Mesenteric fat pad (tissue), 1 donor: ENCODE data around the gene CNTN4. TPM values are rescaled to one million over a fixed set of nuclear protein-coding genes. Genes with fewer than 3 reads are reported as not detected.

Experiments
- DNase-seq: peaks from one replicate; pipeline ENCODE4 v3.0.0-alpha.2; 2020; ENCODE audit warnings: low spot score
- total RNA-seq: library from RNA; stranded (reverse); fragmentation: NEBNext Ultra II Directional; extraction: Animal tissue kit (Norgen Biotek cat#: 25700); gene quantifications from one replicate; pipeline ENCODE4 v1.2.1, GENCODE V29; 2021
- donor health status: DM: yes; HTN: yes; CAD: no.

Gene CNTN4
- total RNA-seq, 1 donor from 2014 or later: 3.8 TPM

DNA sequence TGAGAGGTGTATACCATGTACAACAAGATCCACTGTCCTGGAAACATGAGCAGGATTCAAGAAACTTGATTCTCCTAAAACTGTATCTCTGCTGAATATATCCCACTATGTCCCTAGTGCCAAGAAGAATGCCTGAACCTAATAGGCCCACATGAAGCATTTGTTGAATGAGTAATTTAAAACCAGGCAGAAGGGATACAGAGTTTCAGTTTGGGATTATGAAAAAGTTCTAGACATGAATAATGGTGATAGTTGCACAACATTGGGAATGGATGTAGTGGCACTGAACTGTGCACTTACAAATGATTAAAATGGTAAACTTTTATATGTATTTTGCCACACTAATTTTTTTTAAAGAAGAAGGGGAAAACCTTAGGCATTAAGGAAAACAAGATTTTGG lies 750.4 kb downstream of the CNTN4 start:
- DNase-seq: no peak

DNA sequence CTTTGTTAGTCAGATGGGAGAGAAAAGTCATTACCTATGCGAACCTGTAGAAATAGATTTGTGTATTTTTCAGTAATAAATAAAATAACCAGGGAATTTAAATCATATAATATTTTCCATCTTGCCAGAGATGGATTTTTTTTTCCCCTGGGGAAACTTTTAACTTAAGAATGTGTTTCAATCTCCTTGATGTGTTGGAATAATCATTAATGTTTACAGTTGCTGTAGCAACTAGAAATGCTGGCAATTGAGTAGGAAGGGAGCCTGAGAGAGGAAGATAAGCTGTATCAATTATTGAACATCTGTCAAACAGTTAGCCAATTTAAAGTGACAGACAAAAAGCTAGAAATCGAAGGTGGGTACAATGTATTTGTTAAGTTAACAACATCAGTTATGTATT lies 752.0 kb downstream of the CNTN4 start:
- DNase-seq: no peak

DNA sequence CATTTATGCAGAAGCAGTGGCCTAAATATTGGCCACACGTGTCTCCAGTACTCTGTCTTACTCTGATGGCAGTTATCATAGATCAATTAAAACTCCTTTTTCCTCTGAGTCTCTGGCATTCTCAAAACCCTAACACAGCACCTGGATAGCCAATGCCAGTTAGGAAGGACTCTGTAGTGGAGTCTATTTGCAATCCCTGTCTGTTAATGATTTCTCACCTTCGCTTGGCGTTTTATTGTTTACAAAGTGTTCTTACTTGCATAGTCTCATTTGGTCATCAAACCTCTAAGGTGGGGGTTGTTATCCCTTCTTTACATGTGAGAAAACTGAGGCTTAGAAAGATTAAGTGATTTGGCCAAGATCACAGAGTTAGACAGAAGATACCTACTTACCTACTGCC lies 752.7 kb downstream of the CNTN4 start:
- no peak for DNase-seq

DNA sequence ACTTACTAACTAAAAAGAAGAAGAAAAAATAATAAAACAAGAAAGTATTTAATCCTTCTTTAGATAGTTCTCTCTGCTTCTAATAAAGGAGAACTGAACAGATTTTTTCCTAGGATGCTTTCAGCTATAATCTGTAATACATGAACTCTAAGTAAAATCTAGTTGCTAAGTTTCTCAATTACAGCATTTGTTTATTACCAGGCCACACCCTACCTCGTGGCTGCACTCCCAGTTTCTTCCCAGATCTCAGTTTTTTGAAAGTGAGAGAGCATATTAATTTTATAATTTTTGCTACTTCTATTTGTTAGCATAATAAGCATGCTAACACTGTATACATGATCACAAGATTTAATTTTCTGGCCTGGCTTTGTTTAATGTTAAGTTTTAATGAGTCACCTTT lies 753.2 kb downstream of the CNTN4 start:
- DNase-seq: no peak

DNA sequence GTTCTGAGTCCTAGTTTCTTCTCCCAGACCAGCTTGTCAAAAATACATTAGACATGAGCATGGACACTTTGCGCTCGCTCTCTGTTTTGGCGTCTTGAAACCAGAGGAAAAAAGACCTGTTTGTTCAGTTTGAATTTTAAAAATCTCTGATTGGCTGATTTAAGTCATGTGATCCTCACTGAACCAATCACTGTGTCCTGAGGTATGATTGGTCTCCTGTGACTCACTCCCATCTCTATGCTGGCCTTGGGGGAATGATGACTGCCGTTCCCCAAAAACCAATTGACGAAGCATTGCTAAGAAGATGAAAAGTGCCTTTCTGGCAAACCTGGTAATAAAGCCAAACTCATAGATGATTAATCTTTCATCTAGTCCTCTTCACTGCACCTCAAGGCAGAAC lies 755.0 kb downstream of the CNTN4 start:
- no peak for DNase-seq

DNA sequence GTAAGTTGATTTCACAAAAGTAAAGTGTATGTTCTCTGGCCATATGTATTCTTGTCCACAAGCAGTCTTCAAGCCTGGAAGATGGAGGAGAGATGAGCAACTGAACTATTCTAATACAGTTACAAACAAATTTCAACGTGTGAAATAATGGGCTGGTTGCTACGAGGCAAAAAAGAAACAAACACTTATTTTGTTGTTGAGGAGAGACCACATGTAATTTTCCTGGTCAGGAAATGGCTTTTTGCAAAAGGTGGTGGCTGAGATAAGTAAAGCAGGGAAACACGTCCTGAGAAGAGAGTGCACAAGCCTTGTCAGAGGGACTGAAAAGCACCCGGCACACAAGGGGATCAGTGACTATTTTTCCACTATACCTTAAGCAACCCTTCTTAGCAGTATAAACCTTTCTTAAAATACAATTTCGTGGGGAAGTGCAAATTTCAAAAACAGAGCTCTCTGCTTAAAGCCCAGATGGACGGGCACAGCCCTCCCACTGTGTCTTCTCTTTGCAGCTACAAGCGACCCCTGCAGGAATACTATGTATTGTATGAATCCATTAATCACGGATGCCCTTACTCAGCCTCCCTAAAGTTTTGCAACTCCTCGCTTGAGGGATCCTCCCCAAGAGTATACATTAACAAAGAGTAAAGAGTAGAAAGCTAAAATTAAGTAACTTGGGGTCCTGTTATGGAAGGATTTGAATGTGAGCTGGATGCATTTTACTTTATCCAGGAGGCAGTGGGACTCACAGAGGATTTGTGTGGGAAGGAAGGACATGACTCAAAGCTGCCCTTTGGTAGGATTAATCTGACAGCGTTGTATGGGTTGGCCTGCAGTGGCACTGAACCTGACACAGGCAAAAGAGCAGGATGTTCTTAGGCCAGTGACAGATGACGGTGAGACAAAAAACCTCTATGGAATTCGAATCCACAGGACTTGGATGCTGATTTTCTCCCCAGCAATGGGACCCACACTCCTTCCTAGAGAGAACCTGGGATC lies 757.8 kb downstream of the CNTN4 start:
- DNase-seq: no peak

DNA sequence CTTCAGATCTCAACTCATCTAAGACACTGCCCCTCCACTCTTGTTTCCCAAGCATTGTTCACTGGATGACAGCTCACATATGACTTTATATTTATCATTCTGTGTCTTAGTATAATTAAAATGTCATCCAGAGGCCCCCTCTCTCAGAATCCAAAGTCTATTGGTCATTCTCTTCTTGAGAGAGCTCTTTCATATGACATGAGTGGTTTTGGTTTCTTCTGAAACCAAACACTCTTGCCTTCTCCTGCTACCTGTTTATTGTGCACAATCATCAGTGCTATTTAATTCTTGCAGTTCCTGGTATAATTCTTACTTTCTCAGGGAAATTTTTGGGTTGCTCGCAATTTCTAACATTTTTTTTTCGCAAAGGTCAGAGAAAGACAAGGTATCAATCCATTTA lies 762.0 kb downstream of the CNTN4 start:
- DNase-seq: no peak

DNA sequence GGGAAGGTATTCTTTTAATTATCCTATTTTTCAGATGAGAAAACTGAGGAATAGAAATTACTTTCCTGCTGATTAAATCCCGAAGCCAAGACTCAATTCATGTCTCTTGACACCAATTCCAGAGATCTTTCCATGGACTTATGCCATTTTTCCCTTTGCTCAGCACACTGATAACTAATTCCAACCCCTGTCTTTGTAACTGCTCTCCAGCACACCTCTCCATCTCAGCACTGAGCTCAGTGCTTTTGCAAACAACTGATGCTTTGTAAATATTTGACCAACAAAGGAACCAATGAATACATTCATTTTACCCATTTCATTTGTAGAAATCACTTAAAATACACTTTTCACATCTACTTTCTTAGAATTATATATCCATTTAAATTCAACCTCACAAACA lies 762.5 kb downstream of the CNTN4 start:
- DNase-seq: no peak

DNA sequence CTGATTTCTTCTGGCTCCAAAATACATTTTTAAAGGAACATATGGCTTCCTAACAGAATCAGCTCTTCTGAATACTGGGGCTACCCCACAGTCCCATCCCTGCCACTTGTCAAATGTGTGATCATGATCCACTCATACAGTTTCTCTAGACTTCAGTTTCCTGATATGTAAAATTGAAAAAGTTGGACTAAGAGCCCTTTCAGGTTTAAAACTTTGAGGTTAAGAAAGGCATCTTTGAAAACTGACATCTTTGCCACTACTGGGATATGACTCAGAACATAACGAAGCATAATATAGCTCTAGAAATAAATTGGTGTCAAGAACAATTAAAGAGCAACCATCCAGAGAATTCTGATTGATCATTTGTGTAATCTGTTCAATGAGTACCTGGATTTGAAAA lies 763.3 kb downstream of the CNTN4 start:
- DNase-seq: no peak

DNA sequence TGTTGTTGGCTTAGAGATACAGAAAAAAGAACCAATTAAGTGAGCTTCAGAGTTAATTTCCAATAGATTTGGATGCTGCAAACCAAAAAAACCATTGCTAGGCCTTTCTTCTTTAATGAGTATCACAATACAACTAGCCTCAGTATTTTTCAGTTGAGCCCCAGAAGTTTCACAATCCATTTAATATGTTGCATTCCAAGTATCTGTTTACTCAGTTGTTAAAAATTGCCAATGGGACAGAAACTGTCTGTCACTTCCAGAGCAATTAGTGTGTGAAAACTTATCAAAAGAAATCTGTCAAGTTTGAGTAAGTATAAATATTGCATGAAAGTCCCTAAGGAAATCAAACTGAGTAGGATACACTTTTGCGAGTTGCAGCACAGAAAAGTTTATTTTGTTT lies 763.7 kb downstream of the CNTN4 start:
- DNase-seq: no peak

DNA sequence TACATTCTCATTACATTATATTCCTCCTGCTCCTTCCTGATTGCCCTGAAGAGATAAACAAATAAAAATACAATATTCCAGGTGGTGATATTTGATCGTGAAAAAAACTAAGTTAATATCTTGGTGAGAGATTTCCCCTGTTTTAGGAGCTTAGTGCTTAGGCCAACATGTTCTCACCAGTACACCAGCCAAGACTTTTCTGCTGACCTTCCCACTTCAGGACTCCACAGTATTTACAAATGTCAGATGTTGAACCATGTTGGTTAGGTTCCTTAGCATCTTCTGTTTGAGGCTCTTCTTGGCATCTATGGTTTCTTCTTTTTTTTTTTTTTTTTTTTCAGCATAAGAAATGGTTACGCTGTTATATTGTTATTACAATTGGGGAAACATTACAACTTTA lies 764.5 kb downstream of the CNTN4 start:
- DNase-seq: no peak

DNA sequence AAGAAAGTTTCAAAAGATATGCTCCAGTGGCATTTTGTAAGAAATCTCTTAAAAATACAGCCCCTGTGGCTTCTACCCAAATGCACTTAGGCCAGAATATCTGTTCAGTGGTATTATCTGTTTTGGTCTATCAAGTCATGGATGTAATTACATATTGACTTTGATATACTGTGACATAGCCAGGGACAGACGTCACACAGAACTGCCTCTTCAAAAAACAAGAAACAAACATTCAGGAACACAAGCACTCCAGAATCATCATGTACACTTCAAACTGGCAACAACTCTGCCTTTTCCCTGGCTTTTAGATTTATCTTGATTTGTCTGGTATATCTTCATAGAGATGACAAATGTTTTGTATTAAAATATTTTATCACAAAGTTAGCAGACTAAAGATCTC lies 771.2 kb downstream of the CNTN4 start:
- no peak for DNase-seq

DNA sequence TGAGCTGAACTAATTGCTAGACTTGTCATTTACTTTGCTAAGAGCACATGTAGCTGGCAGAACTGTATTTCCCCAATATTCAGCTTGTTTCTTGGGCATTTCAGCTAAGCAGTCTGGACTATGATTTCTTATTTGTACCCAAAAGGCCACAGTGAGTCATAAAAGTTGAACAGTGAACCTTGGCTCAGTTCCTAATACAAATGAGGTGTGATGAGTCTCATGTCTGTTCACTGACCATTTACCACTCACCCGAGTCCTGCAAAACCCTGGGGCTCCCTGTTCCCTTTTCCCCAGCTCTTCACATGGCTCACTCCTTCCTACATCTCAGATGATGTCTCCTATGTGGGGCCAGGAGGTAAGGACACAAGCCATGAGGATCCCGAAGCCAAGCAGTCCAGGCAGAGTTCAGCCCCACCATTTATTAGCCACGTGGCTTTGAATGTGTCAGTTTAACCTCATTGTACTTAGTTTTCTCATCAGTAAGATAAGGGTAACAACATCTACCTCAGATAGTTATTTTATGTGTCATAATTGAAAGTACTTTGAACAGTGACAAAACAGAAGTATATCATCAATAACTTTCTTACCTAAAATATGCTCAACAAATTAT lies 772.2 kb downstream of the CNTN4 start:
- no peak for DNase-seq

DNA sequence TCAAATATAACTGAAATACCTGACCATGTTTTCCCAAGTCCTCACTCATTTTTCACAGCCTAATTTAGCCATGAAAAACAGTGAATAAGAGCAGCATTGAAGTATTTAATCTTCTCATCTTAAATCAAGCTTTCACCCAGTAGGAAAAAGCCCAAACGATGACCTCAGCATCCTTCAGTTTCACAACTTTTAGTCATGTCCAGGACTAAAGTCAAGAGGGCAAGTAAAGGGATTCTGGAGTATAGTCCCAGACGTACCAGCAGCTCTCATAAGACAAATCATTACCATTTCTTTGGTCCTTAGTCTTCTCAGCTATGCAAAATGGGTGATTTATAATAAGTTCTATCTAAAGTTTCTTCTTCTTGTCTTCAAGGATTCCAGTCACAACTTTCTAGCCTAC lies 774.2 kb downstream of the CNTN4 start:
- DNase-seq: no peak

DNA sequence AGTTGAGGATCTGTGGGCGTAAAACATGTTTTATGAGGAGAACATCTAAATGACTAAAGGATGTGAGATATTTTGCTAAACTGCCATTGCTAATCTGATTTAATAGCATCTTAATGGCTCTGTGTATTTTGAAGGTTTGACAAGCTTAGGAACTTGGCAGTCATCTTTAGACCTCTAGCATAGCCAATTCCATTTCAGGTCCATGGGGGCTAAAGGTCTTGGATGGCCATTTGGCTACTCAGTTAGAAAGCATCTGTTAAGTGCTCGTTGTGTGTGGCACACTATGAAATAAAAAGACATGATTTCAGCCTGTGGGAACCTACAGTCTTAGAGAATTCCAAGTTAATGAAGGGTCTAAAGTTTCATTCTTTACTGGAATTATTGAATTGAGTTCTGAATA lies 775.3 kb downstream of the CNTN4 start:
- no peak for DNase-seq

DNA sequence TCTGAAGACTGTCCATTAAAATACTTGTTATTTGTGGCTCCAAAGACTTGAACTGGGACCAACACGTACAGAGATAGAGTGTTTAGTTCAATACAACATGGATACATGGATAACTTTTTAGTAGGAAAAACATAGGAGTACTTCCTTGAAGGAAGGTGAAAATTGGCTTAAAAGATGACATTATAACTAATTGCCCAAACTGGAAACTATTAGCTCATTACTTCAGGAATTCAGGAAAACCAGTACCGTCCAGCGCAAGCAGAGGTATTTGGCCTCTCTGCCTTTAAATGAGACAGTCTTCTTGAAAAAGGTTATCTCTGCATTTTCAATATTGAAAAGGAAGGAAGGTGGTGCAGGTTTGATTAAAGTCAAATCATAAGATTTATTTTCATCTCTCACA lies 777.0 kb downstream of the CNTN4 start:
- DNase-seq: no peak

DNA sequence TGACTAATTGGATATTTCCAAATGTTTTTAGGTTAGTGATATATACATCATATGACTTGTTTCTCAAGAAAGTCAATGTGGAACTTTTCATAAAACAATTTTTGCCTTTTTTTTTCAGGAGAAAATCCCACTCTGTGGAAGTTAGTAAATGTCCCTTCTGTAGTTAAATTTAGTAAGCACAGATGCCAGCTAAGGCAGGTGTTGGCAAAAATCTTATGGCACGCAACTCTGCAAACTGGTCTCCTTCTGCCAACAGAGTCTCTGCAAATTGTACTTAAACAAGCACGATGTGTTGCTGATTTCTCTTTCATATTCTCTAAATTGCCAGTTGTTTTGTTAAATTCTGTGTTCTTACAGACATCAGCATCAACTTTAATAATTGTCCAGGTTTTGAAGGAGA lies 777.7 kb downstream of the CNTN4 start:
- DNase-seq: no peak

DNA sequence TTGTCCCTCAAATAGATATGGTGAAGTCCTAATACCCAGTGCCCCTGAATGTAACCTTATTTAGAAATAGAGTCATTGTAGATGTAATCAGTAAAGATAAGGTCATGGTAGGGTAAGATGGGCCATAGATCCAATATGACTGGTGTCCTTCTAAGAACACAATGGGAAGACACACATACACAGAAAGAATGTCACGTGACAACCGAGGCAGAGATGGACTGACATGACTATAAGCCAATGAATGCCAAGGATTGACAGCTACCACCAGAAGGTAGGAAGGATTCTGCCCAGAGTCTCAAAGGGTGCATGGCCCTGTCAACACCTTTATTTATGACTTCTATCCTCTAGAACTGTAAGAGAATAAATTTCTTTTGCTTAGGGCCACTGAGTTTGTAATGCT lies 780.4 kb downstream of the CNTN4 start:
- DNase-seq: no peak

DNA sequence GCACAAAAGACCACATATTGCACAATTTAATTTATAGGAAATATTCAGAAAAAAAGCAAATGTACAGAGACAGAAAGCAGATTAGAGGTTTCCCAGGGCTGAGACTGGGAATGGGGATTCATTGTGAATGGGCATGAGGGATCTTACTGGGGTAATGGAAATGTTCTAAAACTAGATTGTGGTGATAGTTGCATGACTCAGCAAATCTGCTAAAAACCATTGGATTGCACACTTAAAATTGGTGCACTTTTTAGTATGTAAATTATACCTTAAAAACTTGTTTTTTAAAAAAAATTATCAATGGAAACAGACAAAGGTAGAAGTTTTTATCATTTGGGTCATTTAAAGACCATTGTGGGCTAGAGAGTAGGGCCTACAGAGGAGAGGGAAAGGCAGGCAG lies 780.9 kb downstream of the CNTN4 start:
- DNase-seq: no peak

DNA sequence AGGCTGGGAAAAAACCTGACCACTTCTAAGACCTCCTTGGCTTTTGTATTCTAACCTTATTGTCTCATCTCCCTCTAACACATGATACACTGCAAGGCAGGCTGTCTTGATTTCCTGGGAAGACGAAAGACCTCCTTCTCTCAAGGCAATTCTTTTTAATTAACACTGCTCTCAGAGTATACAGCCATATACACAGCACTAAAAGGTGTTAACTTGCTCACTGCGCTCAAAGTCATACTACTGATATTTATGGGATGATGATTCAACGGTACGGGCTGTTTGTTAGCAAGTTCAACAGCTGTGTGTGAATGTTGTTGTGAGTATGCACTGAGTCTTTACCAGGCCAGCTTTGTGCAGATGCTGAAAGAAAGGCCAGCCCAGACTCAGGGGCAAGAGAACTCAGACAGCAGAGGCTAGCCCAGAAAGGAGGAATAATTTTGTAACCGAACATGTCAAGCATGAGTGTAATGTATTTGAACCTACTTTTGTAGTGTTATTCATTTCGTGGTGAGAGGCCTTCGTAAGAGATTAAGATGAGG lies 781.6 kb downstream of the CNTN4 start:
- no peak for DNase-seq

DNA sequence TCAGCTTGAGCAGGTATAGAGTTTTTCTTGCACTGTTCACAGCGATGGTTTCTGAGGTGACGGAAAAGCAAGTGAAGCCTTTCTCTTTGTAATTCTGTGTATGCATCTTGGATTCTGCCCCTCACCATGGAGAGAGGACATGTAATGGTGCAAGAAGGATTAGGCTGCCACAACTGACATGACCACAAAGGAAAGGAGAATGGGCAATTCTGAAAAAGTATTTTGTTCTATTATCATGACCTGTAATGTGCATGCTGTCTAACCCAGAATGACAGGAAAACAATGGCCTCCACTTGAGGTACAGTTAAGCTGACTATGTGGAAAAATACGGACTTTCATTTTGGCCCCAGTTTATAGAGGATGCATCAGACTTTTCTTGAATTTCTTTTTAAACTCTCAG lies 784.6 kb downstream of the CNTN4 start:
- DNase-seq: no peak

DNA sequence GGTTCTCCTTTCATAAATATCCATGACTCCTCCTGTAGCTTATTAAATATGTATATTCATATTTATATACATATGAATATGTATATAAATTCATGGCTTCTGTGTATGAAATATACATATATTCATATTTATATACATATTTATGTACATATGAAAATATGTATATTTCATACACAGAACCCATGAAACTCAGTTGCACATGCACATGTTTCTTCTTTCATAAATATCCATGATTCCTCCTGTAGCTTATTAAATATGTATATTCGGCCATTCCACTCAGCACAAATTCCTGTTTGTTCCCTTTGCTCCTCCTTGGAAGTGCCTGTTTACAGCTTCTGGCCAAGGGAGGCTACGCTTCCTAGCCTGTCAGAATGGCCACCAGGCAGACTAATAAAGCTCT lies 789.9 kb downstream of the CNTN4 start:
- no peak for DNase-seq

DNA sequence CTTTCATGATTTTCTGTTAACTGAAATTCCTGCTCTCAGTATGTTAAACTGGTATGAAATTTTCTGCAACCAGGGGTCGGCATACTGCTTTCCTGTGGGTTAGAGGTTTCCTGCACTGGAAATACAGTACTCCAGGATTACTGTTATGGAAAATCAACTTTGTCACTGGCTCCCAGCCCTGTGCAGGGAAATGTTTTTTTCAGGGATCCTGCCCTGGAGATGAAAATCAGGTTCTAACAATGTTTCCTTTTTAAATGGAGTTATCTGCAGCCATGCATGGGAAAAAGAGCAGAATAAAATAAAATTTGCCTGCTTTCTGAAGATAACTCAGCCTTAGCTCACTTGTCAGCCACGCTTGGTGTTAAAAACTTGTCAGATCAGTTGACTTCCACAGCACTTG lies 791.1 kb downstream of the CNTN4 start:
- DNase-seq: no peak
